Left kidney (tissue), 1 donor: ENCODE data around the gene CASP8. TPM values are rescaled to one million over a fixed set of nuclear protein-coding genes. Genes with fewer than 3 reads are reported as not detected.

Experiments used
- polyA plus RNA-seq: library from polyadenylated mRNA; unstranded; fragments of 120-200 nt; gene quantifications from one replicate; pipeline ENCODE4 v1.2.1, GENCODE V29; 2013; ENCODE audit not compliant: insufficient read length

CASP8 gene
- polyA plus RNA-seq, 1 donor: 16.9 TPM

Other genes starting within 250 kb of the CASP8 start
- gene HYCC2, start 188.9 kb upstream of the CASP8 start, polyA plus RNA-seq: 21.1 TPM
- gene NDUFB3, start 188.5 kb upstream of the CASP8 start, polyA plus RNA-seq: 108 TPM
- 86.4 TPM for gene CFLAR, start 144.4 kb upstream of the CASP8 start, polyA plus RNA-seq
- gene CASP10, start 77.4 kb upstream of the CASP8 start, polyA plus RNA-seq: 10.8 TPM
- 3.1 TPM for gene FLACC1, start 96.8 kb downstream of the CASP8 start, polyA plus RNA-seq
- gene TRAK2, start 190.9 kb downstream of the CASP8 start, polyA plus RNA-seq: 48.8 TPM
- gene STRADB, start 191.2 kb downstream of the CASP8 start, polyA plus RNA-seq: 103 TPM